ENCODE results near the gene C19orf44. TPM values are rescaled to one million over a fixed set of nuclear protein-coding genes. Genes with fewer than 3 reads are reported as not detected.

The C19orf44 gene
- total RNA-seq, 1 donor from 2014 or later, result 12.3 TPM

DNA sequence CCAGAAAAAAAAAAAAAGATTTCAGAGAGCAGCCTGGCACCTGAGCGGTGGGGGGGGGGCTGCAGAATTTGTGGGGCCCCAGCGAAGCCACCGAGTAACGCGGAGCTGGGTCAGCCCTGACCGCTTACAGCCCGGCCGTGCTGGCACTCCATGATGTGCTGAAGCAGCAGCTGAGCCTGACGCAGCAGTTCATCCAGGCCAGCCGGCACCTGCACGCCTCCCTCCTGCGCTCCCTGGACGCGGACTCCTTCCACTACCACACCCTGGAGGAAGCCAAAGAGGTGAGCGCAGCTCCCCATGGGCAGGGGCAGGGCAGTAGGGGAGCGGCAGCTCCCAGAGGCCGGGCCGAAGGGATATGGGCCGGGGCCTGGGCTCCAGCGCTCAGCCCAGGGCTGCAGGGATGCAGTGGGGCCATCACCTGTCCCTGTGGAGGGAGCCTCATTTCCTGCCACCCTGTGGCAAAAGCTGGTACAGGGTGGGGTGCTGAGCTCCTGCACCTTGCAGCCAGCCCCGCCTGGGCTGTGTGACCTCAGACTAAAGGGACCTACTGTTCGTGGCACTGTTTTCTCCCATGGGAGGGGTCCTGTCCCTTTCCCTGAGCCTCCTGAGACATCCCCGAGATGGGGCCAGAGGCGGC is 18.3 kb downstream of the C19orf44 start:
- peaks cover 12% of the 10 kb centered on the region for H3K36me3 Mint-ChIP-seq (ENCODE audit: insufficient read depth)
- H3K27ac Mint-ChIP-seq, result no peak overlapping the region
- DNase-seq (ENCODE audit: low spot score, unreplicated experiment), result no peak
- TF ChIP-seq, protein P1, sequence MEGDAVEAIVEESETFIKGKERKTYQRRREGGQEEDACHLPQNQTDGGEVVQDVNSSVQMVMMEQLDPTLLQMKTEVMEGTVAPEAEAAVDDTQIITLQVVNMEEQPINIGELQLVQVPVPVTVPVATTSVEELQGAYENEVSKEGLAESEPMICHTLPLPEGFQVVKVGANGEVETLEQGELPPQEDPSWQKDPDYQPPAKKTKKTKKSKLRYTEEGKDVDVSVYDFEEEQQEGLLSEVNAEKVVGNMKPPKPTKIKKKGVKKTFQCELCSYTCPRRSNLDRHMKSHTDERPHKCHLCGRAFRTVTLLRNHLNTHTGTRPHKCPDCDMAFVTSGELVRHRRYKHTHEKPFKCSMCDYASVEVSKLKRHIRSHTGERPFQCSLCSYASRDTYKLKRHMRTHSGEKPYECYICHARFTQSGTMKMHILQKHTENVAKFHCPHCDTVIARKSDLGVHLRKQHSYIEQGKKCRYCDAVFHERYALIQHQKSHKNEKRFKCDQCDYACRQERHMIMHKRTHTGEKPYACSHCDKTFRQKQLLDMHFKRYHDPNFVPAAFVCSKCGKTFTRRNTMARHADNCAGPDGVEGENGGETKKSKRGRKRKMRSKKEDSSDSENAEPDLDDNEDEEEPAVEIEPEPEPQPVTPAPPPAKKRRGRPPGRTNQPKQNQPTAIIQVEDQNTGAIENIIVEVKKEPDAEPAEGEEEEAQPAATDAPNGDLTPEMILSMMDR (IDR thresholded peaks at IDR 0.05; ENCODE audit: unreplicated experiment), result no peak
- no peak overlapping the region for H3K4me3 Mint-ChIP-seq (ENCODE audit: low read depth)
- H3K9me3 Mint-ChIP-seq (ENCODE audit: low read depth), result no peaks in the 10 kb centered on the region
- H3K27me3 Mint-ChIP-seq, result no peaks in the 10 kb centered on the region
- H3K4me1 Mint-ChIP-seq (ENCODE audit: low read depth), result no peaks in the 10 kb centered on the region

DNA sequence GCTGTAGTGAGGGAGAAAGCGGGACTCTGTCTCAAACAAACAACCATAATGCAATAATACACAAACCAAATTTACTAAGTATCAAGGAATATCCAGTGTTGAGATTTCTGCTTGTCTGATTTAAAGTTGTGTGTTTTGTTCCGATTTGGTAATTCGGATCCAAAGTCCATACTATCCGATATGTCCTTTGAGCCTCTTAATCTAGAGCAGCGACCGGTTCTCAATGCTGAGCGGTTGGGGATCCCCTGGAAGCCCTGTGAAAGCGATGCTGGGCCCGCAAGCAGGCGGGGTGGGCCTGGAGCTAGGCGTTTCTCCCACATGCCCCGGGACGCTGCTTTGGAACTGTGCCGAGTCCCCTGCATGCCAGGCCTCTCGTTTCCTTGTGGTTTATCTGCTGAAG is 20.2 kb downstream of the C19orf44 start:
- no peaks in the 10 kb centered on the region for H3K4me1 Mint-ChIP-seq (ENCODE audit: low read depth)
- no peak overlapping the region for H3K4me3 Mint-ChIP-seq (ENCODE audit: low read depth)
- H3K27me3 Mint-ChIP-seq, result no peaks in the 10 kb centered on the region
- H3K36me3 Mint-ChIP-seq (ENCODE audit: insufficient read depth), result peaks cover 12% of the 10 kb centered on the region
- H3K27ac Mint-ChIP-seq, result no peak overlapping the region
- H3K9me3 Mint-ChIP-seq (ENCODE audit: low read depth), result no peaks in the 10 kb centered on the region
- no peak for DNase-seq (ENCODE audit: low spot score, unreplicated experiment)
- TF ChIP-seq, protein P1 (IDR thresholded peaks at IDR 0.05; ENCODE audit: unreplicated experiment), result no peak

DNA sequence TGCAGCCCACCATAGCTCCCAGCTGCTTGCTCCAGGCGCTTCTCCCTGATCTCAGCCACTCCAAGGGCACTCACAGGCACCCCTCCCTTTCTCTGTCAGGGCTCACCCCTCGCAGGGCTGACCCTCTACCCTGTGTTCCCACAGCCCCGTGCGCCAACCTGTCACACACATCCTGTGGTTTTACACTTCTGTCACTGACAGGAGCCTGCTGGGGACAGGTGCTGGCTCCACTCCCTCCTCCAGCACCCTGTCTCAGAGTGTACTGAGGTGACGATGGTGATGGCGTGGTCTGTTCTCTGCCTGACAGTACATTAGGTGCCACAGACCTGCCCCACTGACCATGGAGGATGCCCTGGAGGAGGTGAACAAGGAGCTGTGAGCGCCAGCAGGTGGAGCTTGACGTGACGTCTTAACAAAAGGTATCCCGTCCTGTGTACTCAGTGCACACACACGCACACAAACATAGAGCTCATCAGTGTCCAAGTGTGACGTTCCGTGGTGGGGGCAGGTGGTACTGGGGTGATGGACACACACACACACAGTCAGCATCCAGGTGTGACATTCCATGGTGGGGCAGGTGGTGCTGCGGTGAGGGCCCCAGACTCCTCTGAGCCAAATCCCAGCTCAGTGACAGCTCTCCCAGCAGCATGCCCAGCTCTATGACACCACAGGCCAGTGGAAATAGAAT is 20.9 kb downstream of the C19orf44 start:
- Mint-ChIP-seq H3K4me1 (ENCODE audit: low read depth) (no peaks in the 10 kb centered on the region), H3K27ac (no peak overlapping the region), H3K27me3 (no peaks in the 10 kb centered on the region), H3K4me3 (ENCODE audit: low read depth) (no peak overlapping the region), H3K9me3 (ENCODE audit: low read depth) (no peaks in the 10 kb centered on the region), H3K36me3 (ENCODE audit: insufficient read depth) (peaks cover 9% of the 10 kb centered on the region)
- no peak for DNase-seq (ENCODE audit: low spot score, unreplicated experiment)
- TF ChIP-seq, protein P1 (IDR thresholded peaks at IDR 0.05; ENCODE audit: unreplicated experiment), result no peak

DNA sequence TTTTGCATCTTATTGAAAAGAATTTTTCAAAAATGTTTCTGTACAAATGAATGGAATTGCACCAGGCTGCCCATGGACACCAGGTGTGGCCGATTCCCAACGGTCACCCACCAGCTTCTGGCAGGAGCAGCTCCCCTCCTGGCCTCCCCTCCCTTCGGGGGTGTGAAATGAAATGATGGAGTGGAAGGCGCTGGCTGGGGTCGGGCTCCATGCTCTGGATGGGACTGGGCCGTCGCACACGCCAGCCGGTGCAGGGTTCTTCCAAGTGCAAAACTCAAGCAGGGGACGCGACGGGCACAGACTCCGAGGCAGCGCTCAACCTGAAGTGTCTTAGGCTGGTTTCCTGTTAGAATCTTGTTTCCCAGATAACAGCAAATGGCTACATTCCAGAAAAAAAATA is 21.9 kb downstream of the C19orf44 start:
- Mint-ChIP-seq H3K36me3 (ENCODE audit: insufficient read depth) (peaks cover 11% of the 10 kb centered on the region), H3K27me3 (no peaks in the 10 kb centered on the region), H3K27ac (no peak overlapping the region), H3K9me3 (ENCODE audit: low read depth) (no peaks in the 10 kb centered on the region), H3K4me1 (ENCODE audit: low read depth) (no peaks in the 10 kb centered on the region), H3K4me3 (ENCODE audit: low read depth) (no peak overlapping the region)
- TF ChIP-seq, protein P1 (IDR thresholded peaks at IDR 0.05; ENCODE audit: unreplicated experiment), result no peak
- no peak for DNase-seq (ENCODE audit: low spot score, unreplicated experiment)

DNA sequence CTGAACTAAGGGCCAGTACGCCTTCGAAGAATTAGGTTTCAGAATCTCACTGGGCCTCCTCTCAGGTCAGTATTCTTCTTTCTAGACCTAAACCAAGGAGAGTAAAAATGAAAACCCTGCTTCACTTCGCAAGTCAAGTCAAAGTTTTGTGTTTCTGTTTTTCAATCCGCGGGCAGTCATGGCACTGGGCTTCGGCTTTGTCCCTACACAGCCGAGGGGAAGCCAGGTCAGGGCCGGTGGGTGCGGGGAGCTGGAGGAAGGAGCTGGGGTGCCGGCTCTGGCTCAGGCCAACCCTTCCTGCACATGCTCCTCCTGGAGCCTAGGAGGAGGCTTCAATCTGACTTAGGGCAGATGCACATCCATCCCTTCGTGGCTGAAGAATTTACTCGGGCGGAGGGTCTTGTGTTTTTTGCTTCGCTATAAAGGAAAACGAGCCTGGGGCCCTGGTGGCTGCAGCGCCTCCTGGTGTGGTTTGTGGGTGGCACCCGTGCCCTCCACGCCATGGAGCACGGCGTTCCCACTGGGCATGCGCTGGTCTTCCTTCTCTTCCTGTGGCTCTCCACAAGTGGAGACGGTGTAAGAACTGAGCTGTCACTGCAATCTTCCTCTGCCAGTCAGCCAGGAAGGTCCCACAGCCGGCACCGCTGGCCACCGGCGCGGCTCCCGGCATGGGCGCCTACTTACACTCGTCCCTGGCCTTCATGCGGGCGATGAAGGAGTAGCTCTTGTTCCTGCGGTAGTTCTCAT is 22.5 kb downstream of the C19orf44 start:
- Mint-ChIP-seq H3K27ac (peak overlapping the region; percentile 33), H3K4me1 (ENCODE audit: low read depth) (no peaks in the 10 kb centered on the region), H3K36me3 (ENCODE audit: insufficient read depth) (peaks cover 11% of the 10 kb centered on the region), H3K9me3 (ENCODE audit: low read depth) (no peaks in the 10 kb centered on the region), H3K4me3 (ENCODE audit: low read depth) (no peak overlapping the region), H3K27me3 (no peaks in the 10 kb centered on the region)
- TF ChIP-seq, protein P1 (IDR thresholded peaks at IDR 0.05; ENCODE audit: unreplicated experiment), result peak; percentile 23
- DNase-seq (ENCODE audit: low spot score, unreplicated experiment), result no peak

All from progenitor cell of endocrine pancreas (in vitro differentiated cells).